Measurements from ENCODE around the gene SH3RF1.

SH3RF1 gene

GRCh38 chr4:169079942-169080827 is 190.6 kb downstream of the SH3RF1 start:
- no peak for DNase-seq (ENCODE audit: low read depth in 1 of 2, low spot score in 1 of 2)

GRCh38 chr4:169074117-169074516 is 196.6 kb downstream of the SH3RF1 start:
- DNase-seq (ENCODE audit: low read depth in 1 of 2, low spot score in 1 of 2) = no peak

GRCh38 chr4:169071747-169072146 is 199.0 kb downstream of the SH3RF1 start:
- DNase-seq (ENCODE audit: low read depth in 1 of 2, low spot score in 1 of 2) = no peak

GRCh38 chr4:169070895-169071218 is 199.9 kb downstream of the SH3RF1 start:
- DNase-seq (ENCODE audit: low read depth in 1 of 2, low spot score in 1 of 2) = no peak

GRCh38 chr4:169070071-169070894 is 200.5 kb downstream of the SH3RF1 start:
- DNase-seq (ENCODE audit: low read depth in 1 of 2, low spot score in 1 of 2) = no peak

GRCh38 chr4:169068423-169068822 is 202.3 kb downstream of the SH3RF1 start:
- no peak for DNase-seq (ENCODE audit: low read depth in 1 of 2, low spot score in 1 of 2)

GRCh38 chr4:169066934-169067333 is 203.8 kb downstream of the SH3RF1 start:
- no peak for DNase-seq (ENCODE audit: low read depth in 1 of 2, low spot score in 1 of 2)

- no peak for DNase-seq (ENCODE audit: low read depth in 1 of 2, low spot score in 1 of 2)
Measured at GRCh38 chr4:169064296-169064695, 206.5 kb downstream of the SH3RF1 start.

- no peak for DNase-seq (ENCODE audit: low read depth in 1 of 2, low spot score in 1 of 2)
Measured at GRCh38 chr4:169063441-169063840, 207.3 kb downstream of the SH3RF1 start.

- DNase-seq (ENCODE audit: low read depth in 1 of 2, low spot score in 1 of 2) = no peak
Measured at GRCh38 chr4:169062897-169063244, 207.9 kb downstream of the SH3RF1 start.

GRCh38 chr4:169061386-169061785 is 209.4 kb downstream of the SH3RF1 start:
- no peak for DNase-seq (ENCODE audit: low read depth in 1 of 2, low spot score in 1 of 2)

GRCh38 chr4:169060391-169061091 is 210.2 kb downstream of the SH3RF1 start:
- DNase-seq (ENCODE audit: low read depth in 1 of 2, low spot score in 1 of 2) = no peak

- DNase-seq (ENCODE audit: low read depth in 1 of 2, low spot score in 1 of 2) = no peak
Measured at GRCh38 chr4:169059306-169060211, 211.2 kb downstream of the SH3RF1 start.

GRCh38 chr4:169058312-169058711 is 212.4 kb downstream of the SH3RF1 start:
- no peak for DNase-seq (ENCODE audit: low read depth in 1 of 2, low spot score in 1 of 2)

GRCh38 chr4:169054879-169055278 is 215.9 kb downstream of the SH3RF1 start:
- DNase-seq (ENCODE audit: low read depth in 1 of 2, low spot score in 1 of 2) = no peak

- no peak for DNase-seq (ENCODE audit: low read depth in 1 of 2, low spot score in 1 of 2)
Measured at GRCh38 chr4:169052594-169052945, 218.2 kb downstream of the SH3RF1 start.

- DNase-seq (ENCODE audit: low read depth in 1 of 2, low spot score in 1 of 2) = no peak
Measured at GRCh38 chr4:169051761-169052593, 218.8 kb downstream of the SH3RF1 start.

GRCh38 chr4:169050881-169051760 is 219.6 kb downstream of the SH3RF1 start:
- DNase-seq (ENCODE audit: low read depth in 1 of 2, low spot score in 1 of 2) = no peak

GRCh38 chr4:169050284-169050683 is 220.5 kb downstream of the SH3RF1 start:
- DNase-seq (ENCODE audit: low read depth in 1 of 2, low spot score in 1 of 2) = no peak
